Esophagus mucosa (tissue), 1 donor: ENCODE data around the gene MTLN. TPM values are rescaled to one million over a fixed set of nuclear protein-coding genes. Genes with fewer than 3 reads are reported as not detected.
"Not testable (repeated sequence)": the region's sequence is repeated elsewhere in the genome, so short reads cannot be mapped to it uniquely, and the experiment has no call there.

Experiments
- ATAC-seq: fragments of 200-7000 bp; cut with Tn5 transposase; one replicate; pipeline ENCODE4 v1.9.1; 2020
- total RNA-seq: library from RNA; stranded (reverse); gene quantifications from one replicate; pipeline ENCODE4 v1.2.4, GENCODE V29; 2023
- donor health status: DM: yes; HTN: yes; CAD: no.

MTLN gene, protein sequence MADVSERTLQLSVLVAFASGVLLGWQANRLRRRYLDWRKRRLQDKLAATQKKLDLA
- total RNA-seq, result 61.6 TPM

DNA sequence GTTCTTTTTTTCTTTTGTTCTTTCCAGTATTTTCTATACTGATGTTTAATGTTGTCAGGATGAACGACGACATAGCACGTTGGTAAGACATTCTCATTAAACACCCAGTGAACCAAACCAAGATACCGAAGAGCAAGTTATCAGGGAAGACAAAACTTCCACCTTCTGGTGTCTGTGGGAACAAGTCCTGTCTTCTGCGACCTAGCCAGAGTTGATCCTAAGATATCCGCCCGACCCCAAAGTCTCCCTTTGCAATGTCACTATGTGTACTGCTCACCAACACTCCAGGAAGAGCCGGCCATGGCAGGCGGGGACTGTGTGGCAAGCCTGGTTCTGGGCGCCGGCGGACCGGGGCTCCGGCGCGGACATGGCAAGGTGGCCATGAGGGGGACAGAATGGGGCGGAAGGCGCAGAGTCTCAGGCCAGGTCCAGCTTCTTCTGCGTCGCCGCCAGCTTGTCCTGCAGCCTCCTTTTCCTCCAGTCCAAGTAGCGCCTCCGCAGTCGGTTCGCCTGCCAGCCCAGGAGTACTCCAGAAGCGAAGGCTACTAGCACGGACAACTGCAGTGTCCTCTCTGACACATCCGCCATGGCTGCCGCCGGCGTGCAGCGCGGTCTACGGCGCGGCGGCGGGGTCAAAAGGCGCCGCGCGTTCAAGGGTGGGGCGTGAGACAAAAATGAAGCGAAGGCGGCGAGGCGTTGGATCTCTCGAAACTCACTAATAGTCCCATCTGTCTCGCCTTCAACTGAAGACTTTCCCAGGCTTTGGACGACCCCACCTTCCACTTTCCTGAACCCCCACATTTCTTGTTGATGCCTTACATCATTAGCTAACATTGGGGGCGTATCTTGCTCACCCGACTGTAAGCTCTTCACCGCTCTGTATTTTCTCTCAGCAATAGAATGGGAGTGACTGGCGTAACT is at the start of gene MTLN:
MTLN (minus strand) TSS at position 610 of the 921 bp plus-strand sequence; CDS start at position 588, 22 bp downstream.
- peak; percentile 92 for ATAC-seq

DNA sequence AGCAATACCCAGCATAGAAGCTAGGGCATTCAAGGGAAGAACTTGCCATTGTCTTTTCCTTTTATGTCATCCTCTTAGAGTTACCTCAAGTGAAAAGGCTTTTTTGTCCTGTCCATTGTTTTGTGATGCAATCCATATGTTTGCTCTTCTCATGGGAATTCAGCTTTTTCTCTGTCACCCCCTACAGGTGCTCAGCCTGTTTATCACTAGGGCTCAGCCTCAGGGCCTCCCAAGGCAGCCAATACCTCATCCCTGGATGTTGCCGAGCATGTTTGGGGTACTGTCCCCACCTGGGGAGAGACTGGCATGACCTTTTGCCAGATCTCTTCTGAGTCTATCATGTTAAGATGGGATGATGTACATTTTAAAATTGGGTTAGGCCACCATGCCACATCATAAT is 49.6 kb upstream of the MTLN start:
- ATAC-seq, result not testable (repeated sequence)

DNA sequence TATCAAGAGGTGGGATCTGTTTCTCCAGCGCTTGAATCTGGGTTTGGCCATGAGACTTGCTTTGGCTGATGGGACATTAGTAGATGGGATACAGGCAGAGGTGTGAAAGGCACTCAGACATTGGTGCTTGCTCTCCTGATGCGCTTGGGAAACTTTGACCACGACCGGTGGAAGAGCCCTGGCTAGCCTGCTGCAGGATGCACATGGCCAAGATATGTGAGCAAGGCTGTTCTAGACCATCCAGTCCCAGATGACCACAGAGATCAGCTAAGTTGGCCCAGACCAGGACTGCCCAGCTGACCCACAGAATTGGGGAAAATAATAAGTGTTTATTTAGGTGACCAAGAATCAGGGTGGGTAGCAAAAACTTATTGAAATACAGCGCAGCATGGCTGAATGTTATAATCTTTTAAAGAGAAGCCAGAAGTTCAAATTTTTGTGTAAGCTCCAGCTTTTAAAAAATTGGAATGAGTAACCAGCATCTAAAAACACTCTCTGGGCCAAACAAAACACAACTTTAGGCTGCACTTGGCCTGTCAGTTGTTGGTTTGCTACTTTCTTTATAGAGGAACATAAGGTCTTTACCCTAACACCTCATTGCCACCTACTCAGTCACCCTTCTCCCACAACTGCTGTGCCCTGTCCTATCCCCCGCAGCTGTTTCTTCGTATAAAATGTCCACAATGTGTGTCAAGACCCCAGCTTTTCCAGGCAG is 35.9 kb upstream of the MTLN start:
- ATAC-seq, result not testable (repeated sequence)

DNA sequence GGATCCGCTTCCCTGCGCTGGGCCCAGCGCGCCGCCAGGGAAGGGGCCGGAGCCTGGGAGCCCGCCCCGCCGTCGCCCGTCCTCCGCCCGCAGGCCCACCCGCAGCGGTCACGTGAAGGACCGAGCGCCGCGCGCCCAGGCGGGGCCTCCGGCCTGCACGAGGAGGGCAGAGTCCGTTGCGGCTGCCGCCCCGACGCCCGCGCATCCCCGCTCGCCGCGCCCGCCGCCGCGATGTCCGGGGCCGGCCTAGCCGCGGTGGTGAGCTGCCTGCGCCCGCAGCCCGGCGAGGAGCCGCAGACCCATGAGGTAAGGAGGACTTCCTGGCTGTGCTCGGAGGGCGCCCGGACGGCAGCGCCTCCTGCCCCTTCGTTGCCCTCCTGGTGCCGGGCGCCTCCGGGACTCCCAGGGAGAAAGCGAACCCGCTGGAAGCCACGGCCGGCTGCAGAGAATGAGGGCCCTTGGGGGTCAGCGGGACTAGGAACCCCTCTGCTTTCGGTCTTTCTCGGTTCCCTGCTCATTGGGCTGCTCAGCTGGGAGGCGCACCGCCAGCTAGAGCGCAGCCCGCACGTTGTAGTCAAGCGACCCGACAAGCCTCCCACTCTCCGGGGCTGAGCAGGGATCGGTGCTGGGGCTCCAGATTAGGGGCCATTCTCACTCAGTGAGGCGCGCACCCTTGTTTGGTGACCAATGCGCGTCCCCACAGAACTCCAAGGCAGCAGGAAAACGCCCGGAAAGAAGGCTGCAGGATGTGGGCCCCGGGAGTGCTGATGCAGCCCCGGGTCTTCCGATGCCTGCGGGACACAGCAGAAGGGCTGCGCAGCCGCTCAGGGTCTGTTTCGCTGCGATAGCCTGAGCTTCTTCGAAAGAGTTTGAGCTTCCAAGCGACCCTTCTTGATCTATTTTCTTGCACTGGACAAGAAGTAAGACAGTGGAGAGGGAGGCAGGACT is 33.4 kb upstream of the MTLN start:
- peak; percentile 23 for ATAC-seq

DNA sequence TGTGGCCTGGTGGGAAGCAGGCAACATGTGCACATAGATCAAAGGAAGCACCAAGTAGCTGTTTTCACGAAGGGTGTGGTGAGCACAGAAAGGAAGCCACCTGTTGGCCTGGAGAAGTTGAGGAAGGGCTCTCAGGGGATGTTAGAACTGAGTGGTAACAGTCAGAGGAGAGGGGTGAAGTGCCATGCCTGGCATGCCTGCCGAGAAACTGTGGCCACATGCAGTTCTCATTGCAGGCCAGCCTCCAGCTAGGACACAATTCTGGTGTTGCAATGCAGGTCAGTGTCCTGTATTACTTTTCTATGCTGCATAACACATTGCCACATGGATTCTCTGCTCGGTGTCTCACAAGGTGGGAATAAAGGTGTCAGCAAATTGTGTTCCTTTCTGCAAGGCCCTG is 30.9 kb upstream of the MTLN start:
- ATAC-seq, result not testable (repeated sequence)

DNA sequence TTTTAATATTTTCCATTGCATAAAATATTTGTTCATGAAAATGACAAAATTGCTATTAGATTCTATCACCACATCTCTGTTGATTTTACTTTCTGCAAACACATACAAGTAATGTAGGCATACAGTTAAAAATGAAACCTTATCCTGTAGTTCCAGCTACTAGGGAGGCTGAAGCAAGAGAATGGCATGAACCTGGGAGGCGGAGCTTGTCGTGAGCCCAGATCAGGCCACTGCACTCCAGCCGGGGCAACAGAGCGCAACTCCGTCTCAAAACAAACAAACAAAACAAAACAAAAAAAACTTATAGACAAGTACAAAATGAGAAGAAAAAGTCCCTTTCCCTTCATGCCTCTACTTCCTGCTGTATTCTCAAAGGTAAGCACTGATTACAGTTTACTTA is 22.2 kb upstream of the MTLN start:
- ATAC-seq, result not testable (repeated sequence)

DNA sequence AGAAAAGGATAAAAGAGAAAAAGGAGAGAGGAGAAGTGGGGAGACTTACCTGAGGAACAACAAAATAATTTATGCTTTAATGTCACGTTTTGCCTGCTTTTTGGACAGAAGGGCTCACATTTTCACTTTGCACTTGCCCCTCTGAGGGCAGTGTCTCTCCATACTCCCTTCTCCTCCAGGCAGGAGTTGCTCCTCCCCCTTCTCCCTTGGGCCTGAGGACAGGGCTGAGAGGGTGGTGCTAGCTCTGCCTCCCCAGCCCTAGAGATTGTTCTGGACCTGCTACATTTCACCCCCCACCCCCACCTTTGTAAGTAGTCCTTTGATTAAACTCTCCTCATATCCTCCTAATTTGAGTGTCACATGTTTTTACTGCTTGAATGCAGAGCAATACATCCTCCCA is 17.5 kb upstream of the MTLN start:
- not testable (repeated sequence) for ATAC-seq

DNA sequence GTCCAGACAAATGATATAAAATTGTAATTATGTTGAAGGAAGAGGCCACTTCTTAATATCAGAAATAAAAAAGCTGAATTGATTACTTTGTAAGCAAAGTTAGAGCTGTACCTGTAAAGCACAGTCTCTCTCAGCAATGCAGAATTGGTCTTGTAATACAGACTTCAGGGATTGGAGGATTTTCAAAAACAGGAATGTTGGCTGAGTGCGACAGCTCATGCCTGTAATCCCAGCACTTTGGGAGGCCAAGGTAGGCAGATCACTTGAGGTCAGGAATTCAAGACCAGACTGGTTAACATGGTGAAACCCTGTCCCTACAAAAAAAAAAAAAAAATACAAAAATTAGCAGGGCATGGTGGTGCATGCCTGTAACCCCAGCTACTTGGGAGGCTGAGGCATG is 10.3 kb upstream of the MTLN start:
- ATAC-seq, result peak; percentile 27

DNA sequence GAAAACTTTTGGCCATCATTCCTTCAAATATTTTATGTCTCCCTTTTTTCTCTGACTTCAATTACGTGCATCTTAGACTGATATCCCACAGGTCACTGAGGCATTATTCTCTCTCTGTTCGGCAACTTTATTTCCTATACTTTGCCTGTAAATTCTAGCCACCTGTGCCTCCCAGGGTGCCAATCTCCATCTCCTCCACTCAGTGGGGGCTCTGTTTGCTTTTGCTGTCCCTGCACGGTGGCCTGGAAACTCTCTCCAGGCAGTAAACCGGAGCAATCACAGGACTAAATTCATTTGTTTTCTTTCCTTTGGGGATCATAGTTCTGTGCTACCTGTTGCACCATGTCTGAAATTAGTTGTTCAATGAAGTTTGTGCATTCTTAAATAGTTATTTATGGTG is 9.6 kb upstream of the MTLN start:
- ATAC-seq, result no peak

DNA sequence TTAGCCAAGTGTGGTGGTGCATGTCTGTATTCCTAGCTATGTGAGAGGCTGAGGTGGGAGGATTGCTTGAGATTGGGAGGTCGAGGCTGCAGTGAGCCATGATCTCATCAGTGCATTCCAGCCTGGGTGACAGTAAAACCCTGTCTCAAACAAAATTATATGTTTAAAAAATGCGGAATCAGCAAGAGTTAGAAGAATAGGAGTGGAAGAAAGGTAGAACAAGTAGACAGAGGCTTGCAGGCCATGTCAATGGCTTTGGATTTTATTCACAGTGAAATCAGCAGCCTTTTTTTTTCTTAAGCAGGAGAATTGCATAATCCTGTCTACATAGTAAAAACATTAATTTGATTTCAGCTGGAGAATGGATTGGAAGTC is 7.8 kb upstream of the MTLN start:
- no peak for ATAC-seq

DNA sequence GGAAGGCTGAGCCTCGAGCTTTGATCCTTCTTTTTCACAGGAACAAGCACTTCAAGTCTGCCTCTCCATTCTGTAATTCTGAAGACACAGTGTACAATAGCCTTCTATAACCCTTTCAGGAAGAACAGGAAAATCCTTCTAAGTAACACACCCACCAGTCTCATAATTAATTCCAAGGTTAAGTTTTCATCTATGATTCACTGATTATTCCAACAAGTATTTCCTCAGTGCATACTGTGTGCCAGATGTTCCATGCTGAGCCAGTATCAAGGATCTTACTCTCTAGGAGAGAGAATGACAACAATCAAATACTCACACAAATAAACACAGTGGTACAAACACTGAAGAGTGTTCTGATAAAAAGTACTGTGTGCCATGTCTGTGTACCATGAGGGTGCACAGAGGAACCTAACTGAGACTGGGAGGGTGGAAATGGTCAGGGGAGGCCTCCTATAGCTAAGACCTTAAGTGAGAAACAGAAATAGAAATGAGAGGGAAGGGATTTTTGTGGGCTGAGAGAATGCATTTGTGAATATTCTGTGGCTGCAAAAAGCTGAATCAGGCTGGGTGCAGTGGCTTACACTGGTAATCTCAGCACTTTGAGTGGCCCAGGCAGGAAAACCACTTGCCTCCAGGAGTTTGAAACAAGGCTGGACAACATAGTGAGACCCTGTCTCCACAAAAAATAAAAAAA is 7.3 kb upstream of the MTLN start:
- peak; percentile 89 for ATAC-seq

DNA sequence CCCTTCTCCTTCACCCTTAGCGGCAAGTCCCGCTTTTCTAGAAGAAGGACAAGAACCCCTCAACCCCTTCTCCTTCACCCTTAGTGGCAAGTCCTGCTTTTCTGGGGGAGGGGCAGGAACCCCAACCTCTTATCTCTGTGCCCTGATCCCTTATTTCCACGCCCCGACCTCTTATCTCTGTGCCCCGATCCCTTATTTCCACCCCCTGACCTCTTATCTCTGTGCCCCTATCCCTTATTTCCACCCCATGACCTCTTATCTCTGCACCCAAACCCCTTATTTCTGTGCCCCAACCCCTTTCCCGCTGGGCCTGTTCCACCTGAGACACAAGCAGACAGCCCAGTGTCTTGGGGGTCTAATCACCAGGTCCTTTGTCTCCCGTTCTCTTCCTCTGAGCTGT is 6.5 kb upstream of the MTLN start:
- not testable (repeated sequence) for ATAC-seq

DNA sequence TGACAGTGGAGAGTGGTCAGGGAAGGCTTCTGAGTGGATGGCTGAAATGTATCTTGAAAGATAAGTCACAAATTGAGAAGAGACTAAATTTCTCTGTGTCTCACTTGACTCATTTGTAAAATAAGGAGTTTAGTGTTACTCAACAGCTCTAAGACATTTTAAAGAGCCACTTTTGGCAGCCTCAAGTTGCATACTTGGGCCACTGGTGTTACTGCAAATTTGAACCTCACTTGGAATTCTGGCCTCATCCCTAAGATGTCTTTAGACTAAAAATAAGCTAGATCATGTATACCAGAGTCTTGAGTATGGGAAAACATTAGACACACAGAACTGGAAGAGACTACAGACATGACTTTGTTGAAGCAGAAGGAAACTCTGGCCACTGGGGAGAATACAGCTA is 4.5 kb upstream of the MTLN start:
- no peak for ATAC-seq

DNA sequence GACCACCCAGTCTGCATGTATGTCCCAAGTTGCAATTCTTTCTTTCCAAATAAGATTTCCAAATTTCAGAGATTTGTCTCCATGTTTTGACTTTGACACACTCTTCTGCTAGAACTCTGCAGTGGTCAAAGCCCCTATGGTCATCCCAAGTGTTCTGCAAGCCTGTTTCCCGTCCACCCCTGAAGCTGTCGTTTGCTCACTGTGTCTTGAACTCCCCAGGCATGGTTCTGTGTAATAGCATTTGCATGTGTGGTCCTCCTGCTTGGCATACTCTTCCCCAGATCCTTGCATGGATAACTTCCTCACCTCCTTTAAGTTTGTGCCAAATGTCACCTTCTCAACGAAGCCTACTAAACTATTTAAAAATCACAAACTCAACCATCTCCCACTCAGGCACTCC is 3.9 kb upstream of the MTLN start:
- ATAC-seq, result no peak

DNA sequence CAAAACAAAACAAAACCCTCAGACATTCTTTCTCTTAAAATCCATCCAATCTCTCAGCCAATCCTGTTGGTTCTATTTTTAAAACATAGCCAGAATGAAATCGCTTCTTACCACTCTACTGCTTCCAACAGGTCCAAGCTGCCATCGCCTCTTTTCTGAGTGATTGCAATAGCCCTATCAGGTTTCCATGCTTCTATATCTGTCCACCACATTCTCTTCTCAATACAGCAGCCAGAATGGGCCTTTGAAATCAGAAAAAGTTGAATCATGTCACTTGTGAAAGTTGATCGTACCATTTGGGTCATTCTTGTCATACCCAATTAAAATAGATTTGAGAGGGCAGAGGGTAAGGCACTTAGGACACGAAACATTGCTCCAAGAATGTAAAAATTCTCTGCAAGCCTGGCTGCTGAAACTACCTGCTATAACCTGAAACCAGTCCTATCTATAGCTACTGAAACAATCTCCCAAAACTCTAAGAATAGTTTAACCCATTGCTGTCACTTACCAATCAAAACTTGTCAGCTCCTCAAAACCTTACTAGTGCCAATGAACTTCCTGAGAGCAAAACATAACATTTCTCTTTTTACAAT is 3.3 kb upstream of the MTLN start:
- ATAC-seq, result no peak

DNA sequence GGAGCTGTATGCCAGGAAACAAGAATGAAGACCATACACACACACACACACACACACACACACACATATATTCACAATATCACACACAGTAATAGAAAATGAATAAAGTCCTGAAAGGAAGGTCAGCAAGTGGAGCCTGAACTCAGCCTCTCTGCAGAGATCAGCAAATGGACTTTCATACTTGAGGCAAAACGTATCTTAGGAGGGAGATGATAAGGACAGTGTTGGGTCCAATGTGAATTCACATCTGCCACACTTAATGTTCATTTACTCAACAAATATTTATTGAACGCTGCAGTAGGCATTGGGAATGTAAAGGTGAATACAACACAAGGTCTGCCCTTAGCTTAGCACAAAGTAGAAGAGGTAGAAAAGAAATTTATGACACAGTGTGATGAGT is 2.7 kb upstream of the MTLN start:
- no peak for ATAC-seq

DNA sequence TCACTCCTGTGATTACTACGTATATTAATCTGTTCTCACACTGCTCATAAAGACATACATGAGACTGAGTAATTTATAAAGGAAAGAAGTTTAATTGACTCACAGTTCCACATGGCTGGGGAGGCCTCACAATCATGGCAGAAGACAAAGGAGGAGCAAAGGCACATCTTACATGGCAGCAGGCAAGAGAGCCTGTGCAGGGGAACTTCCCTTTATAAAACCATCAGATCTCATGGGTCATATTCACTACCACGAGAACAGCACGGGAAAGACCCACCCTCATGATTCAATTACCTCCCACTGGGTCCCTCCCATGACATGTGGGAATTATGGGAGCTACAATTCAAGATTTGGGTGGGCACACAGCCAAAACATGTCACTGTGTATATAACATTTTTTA is 1.2 kb upstream of the MTLN start:
- ATAC-seq, result not testable (repeated sequence)

DNA sequence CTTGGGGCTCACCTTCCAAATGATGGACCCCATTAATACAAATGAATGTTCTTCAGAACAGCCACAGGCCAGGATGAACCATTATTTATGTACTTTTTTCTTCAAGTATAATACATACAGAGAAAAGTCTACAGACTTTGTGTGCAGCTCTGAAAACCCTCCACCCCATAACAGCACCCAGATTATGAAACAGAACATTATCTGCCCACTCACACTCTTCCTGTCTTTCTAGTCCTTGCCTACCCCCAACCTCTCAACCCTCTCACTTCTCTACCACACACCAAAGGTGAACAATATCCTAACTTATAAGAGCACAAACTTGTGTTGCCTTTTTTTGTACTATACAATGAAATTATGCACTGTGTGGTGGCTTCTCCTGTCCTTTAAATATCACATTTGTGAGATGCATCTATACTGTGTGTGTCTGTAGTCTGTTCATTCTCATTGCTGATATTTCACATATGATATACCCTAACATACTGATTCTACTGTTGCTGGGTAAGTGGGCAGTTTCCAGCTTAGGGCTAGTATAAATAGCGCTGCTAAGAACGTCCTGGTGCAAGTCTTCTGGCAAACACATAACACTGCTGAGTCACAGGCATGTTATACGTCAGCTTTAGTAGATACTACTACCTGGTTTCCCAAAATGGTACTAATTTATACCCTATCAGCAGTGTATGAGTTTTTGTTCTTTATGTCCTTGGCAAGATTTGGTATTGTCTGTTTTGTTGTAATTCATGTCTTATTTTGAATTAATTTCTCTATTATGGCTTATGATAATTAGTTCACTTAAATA is 6.5 kb downstream of the MTLN start:
- peak; percentile 44 for ATAC-seq

DNA sequence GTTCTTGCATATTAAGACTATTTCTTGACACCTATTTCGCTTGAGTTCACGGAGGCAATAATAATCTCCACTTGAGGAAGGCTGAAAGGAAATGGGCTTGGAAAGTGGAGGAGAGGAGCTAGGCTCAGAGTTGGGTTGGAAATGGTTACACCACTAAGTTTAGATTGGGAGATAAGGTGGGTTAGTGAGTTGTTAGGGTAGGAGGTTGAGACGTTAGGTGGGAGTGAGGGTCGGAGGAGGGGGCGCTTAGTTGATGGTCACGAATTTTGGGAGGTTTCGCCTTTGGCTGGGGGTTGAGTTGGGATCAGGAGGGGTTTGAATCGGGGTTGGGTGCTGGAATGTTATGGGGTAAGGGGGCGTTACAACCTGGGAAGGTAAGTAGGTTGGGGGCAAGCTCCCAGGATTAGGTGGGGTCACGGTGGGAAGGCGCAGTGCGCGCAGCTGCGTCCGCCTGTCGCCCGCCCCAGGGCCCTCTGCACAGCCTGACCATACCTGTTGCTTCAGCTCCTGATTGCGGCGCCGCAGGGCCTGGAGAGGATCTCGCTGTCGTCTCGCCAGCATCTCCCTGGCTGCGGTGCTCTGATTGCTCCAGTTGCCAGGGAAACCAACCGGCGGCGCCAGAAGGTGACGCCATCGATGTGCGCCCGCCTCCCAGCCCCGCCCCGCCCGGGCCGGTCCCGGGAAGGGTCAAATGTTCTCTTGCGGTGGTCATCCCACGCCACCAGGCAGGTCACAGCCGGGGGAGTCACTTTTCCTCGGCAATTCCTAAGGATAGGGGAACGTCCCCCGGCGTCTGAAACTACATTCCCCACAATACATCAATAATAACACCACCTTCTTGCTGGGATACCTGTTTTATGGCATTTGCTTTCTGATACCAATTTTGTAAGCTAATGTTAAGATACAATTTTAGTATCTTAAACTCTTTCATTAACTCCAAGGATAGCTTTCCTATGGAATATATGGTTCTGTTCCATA is 7.7 kb downstream of the MTLN start, which contains the start of gene NPHP1:
NPHP1 (minus strand) TSS at position 606 of the 978 bp plus-strand sequence; CDS start at position 561, 45 bp downstream.
- peak; percentile 94 for ATAC-seq
